ENCODE results near the gene RPL10. TPM values are rescaled to one million over a fixed set of nuclear protein-coding genes. Genes with fewer than 3 reads are reported as not detected.
A peak's percentile ranks its signal among the peaks of the same experiment; 100 is the strongest.

RPL10 gene
- total RNA-seq, 1 experiment from 2014 or later: 2,110 TPM

GRCh38 chrX:154351183-154352011 is 46.8 kb upstream of the RPL10 start:
- Histone ChIP-seq H3K27me3 (ENCODE audit: insufficient read depth, low read length) (no peaks in the 10 kb centered on the region), H3K56ac (ENCODE audit: insufficient read length, low read depth, low read length) (no peak overlapping the region), H4K5ac (ENCODE audit: insufficient read length, low read depth, low read length) (no peak overlapping the region), H3K9ac (ENCODE audit: extremely low read depth, insufficient read length, low read length) (no peak overlapping the region), H3T11ph (ENCODE audit: low read length) (no peak overlapping the region), H2BK20ac (ENCODE audit: low read depth, low read length, poor library complexity, severe bottlenecking) (no peak overlapping the region), H3K79me1 (ENCODE audit: insufficient read depth, low read depth, low read length, poor library complexity, severe bottlenecking) (no peaks in the 10 kb centered on the region), H3K4me1 (ENCODE audit: insufficient read depth, low read length) (no peaks in the 10 kb centered on the region), H4K91ac (ENCODE audit: insufficient read length, low read depth, low read length) (no peak overlapping the region), H3K23ac (ENCODE audit: insufficient read length, low read depth, low read length) (no peak overlapping the region), H3K14ac (ENCODE audit: insufficient read depth, low read length) (no peak overlapping the region; the same call in 1 of the 2 replicates), H2BK5ac (ENCODE audit: insufficient read length, low read length) (no peak overlapping the region), H2BK12ac (ENCODE audit: insufficient read length, low read depth, low read length) (no peak overlapping the region), H2BK15ac (ENCODE audit: low read depth, low read length) (no peak overlapping the region), H3K23me2 (ENCODE audit: insufficient read length, low read depth, low read length, poor library complexity, severe bottlenecking) (no peaks in the 10 kb centered on the region), H3K9me3 (ENCODE audit: control insufficient read depth, low read depth, low read length) (peaks cover 26% of the 10 kb centered on the region), H3K79me2 (ENCODE audit: insufficient read depth, low read length) (no peaks in the 10 kb centered on the region), H2AFZ (ENCODE audit: low read length) (no peak overlapping the region), H4K8ac (replicated peaks; ENCODE audit: insufficient read length, low read depth, low read length) (no peak overlapping the region), H4K20me1 (ENCODE audit: control insufficient read depth, insufficient read depth, insufficient read length) (peaks cover 5% of the 10 kb centered on the region), H3K4me2 (ENCODE audit: insufficient read depth, insufficient read length, low read length) (no peak overlapping the region), H3K18ac (ENCODE audit: insufficient read length, low read depth, low read length) (no peak overlapping the region), H2AK5ac (ENCODE audit: insufficient read length, low read length) (no peak overlapping the region), H3K27ac (ENCODE audit: insufficient read length, low read depth, low read length) (no peak overlapping the region), H3K4ac (ENCODE audit: low read depth, low read length) (no peak overlapping the region), H2BK120ac (ENCODE audit: low read depth, low read length, poor library complexity, severe bottlenecking) (no peak overlapping the region)
- TF ChIP-seq CTCF (conservative IDR thresholded peaks at IDR 0.05): no peak
- H3K4me3 Mint-ChIP-seq: no peak overlapping the region
- peaks cover 0 to 5% of the 10 kb centered on the region in 2 experiments; a peak in 2 of 4 replicates for H3K4me1 Mint-ChIP-seq
- H3K9me3 Mint-ChIP-seq: peaks cover 46 to 56% of the 10 kb centered on the region in 2 experiments
- DNase-seq: no peak
- H3K27ac Mint-ChIP-seq: peak overlapping the region in 1 of 3 experiments; percentile 44; a peak in 1 of 7 replicates
- no CpG with 5 or more reads among the region's 30 CpGs for WGBS (ENCODE audit: extremely low coverage, insufficient read length, low lambda C conversion rate)
- peaks cover 4% of the 10 kb centered on the region for H3K27me3 Mint-ChIP-seq (ENCODE audit: low read depth)
- H3K36me3 Mint-ChIP-seq (ENCODE audit: insufficient read depth in 1 of 3, low read depth in 3 of 3): peaks cover 30 to 76% (median 59%) of the 10 kb centered on the region in 3 experiments
